ENCODE data around the gene ETS2.

The ETS2 gene

DNA sequence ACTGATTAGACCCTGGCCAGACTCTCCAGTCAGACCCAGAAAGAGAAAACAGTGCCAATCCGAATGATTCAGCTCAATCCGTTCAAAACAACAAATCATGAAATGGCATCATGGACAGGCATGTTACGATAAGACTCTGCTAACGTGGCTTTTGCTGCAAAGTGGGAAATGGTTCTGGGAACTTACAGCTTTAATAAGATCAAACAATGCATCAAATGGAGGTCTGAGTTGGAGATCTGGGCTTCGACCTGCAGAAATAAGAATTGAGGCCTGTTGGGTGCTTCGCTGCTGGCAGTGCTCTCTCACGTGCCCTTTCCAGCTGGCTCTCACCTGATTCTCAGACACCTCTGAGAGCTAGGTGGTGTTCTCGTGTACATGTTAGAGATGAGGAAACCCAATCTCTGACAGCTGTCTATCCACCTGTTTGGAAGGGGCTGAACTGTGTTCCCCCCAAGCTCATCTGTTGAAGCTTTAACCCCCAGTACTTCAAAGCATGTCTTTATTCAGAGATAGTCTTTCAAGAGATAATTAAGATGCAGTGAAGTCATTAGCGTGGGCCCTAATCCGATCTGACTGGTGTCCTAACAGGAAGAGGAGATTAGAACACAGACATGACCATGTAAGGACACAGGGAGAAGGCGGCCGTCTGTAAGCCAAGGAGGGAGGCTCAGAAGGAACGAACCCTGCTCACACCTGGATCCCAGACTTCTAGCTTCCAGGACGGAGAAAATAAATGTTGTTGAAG, 45.5 kb upstream of the ETS2 start:
- DNase-seq (ENCODE audit: low spot score): no peak
- ATAC-seq (ENCODE audit: low read depth): no peak
- Histone ChIP-seq H3K36me3 (ENCODE audit: low read depth) (no peaks in the 10 kb centered on the region), H3K9me3 (ENCODE audit: severe bottlenecking) (no peaks in the 10 kb centered on the region), H3K4me3 (ENCODE audit: severe bottlenecking) (no peak overlapping the region), H3K27ac (ENCODE audit: poor library complexity, severe bottlenecking) (no peak overlapping the region), H3K4me1 (ENCODE audit: insufficient read depth, poor library complexity, severe bottlenecking) (peaks cover 22% of the 10 kb centered on the region), H3K27me3 (ENCODE audit: insufficient read depth, poor library complexity, severe bottlenecking) (no peaks in the 10 kb centered on the region)
- TF ChIP-seq, protein P1, sequence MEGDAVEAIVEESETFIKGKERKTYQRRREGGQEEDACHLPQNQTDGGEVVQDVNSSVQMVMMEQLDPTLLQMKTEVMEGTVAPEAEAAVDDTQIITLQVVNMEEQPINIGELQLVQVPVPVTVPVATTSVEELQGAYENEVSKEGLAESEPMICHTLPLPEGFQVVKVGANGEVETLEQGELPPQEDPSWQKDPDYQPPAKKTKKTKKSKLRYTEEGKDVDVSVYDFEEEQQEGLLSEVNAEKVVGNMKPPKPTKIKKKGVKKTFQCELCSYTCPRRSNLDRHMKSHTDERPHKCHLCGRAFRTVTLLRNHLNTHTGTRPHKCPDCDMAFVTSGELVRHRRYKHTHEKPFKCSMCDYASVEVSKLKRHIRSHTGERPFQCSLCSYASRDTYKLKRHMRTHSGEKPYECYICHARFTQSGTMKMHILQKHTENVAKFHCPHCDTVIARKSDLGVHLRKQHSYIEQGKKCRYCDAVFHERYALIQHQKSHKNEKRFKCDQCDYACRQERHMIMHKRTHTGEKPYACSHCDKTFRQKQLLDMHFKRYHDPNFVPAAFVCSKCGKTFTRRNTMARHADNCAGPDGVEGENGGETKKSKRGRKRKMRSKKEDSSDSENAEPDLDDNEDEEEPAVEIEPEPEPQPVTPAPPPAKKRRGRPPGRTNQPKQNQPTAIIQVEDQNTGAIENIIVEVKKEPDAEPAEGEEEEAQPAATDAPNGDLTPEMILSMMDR (IDR thresholded peaks at IDR 0.05; ENCODE audit: poor library complexity, severe bottlenecking): no peak

DNA sequence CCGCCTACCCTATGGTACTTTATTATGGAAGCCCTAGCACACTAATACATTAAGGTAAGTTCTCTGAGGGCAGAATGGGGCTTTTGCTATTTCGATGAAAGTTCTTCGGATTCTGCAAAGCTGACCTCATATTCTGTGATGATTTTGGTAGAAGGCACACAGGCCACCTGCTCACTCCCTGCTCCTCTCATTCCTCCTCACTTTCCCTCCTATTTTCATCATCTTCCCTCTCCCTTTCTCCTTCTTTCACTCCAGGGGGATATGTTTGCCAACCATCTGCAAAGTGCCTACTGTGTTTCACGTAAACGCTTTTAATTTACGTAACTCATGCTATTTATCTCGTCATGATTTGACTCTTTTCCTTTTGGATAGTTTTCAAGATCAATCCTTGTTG, 45.0 kb upstream of the ETS2 start:
- Histone ChIP-seq H3K36me3 (ENCODE audit: low read depth) (no peaks in the 10 kb centered on the region), H3K27me3 (ENCODE audit: insufficient read depth, poor library complexity, severe bottlenecking) (no peaks in the 10 kb centered on the region), H3K4me1 (ENCODE audit: insufficient read depth, poor library complexity, severe bottlenecking) (peaks cover 16% of the 10 kb centered on the region), H3K4me3 (ENCODE audit: severe bottlenecking) (no peak overlapping the region), H3K27ac (ENCODE audit: poor library complexity, severe bottlenecking) (no peak overlapping the region), H3K9me3 (ENCODE audit: severe bottlenecking) (no peaks in the 10 kb centered on the region)
- ATAC-seq (ENCODE audit: low read depth) (no peak), DNase-seq (ENCODE audit: low spot score) (no peak)
- TF ChIP-seq, protein P1 (IDR thresholded peaks at IDR 0.05; ENCODE audit: poor library complexity, severe bottlenecking): no peak

DNA sequence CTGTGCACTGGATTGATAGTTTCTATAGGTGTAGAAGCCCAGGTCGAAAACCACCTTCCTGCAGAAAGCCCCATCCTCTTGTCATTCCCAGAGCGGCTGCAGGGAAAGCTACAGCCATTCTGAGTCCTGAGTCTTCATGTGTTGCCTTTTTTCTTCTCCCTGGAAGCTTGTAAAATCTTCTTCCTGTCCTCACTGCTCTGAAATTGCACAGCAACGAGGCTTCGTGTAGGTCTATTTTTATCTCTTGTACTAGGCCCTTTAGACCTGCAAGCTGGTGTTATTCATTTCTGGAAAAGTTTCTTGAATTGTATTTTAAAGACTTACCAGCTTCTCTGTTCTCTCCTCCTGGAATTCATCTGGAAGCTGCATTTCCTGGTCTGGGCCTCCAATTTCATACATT, 44.2 kb upstream of the ETS2 start:
- TF ChIP-seq, protein P1 (IDR thresholded peaks at IDR 0.05; ENCODE audit: poor library complexity, severe bottlenecking): no peak
- DNase-seq (ENCODE audit: low spot score) (no peak), ATAC-seq (ENCODE audit: low read depth) (no peak)
- no peaks in the 10 kb centered on the region for H3K36me3 ChIP-seq (ENCODE audit: low read depth)
- H3K4me1 ChIP-seq (ENCODE audit: insufficient read depth, poor library complexity, severe bottlenecking): peaks cover 8% of the 10 kb centered on the region
- H3K9me3 ChIP-seq (ENCODE audit: severe bottlenecking): no peaks in the 10 kb centered on the region
- no peak overlapping the region for H3K27ac ChIP-seq (ENCODE audit: poor library complexity, severe bottlenecking)
- no peaks in the 10 kb centered on the region for H3K27me3 ChIP-seq (ENCODE audit: insufficient read depth, poor library complexity, severe bottlenecking)
- no peak overlapping the region for H3K4me3 ChIP-seq (ENCODE audit: severe bottlenecking)

DNA sequence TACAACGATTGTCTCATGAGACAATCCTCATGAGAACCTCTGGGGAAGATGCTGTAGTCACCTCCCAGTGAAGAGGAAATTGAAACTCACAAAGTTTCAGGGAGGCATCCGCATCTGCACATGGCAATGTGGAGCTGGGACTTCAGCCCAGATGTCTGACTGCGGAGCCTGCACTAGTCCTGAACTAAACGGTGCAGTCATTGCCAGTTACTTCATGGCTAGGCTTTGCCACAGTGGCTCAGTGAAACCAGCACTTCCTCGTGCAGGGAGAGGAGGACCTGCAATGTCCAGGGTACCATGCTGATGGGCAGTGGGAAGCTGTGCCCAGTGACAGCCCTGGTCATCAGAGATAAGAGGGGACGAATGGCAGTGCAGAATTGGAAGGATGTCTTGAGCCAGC, 40.7 kb upstream of the ETS2 start:
- H3K4me1 ChIP-seq (ENCODE audit: insufficient read depth, poor library complexity, severe bottlenecking): peaks cover 14% of the 10 kb centered on the region
- TF ChIP-seq, protein P1 (IDR thresholded peaks at IDR 0.05; ENCODE audit: poor library complexity, severe bottlenecking): no peak
- DNase-seq (ENCODE audit: low spot score): no peak

DNA sequence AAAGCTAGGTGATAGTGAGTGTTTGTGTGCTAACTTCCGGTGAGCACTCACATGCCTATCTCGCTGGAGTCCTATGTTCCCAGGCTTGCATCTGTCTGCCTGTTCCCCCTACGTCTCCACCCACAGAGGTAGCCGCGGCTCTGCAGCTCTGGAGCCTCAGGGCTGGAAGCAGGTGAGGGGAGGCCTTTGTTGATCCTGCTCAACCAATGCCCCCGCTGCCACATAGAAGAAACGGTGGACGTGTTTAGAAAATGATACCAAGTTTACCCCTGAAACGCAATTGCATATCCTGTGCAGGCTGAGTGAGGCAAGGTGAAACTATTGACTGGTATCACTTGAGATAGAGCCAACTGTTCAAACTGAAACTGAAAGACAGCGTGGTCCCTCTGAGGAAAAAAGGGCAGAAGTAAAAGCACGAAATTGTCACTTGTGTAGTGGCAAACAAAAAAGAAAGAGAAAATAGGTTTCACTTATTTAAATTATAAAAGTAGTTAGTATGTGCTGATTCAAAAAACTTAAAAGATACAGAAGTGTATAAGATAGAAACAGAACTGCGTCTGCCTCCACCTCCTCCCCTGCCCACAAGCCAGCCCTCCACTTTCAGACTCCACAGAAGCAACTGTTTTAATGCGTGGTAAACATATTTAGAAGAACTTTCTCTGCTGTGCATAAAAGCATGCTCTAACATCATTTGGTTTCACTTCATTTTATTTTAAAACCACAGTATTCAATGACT, 38.6 kb upstream of the ETS2 start:
- peak overlapping the region; percentile 9 for H3K4me3 ChIP-seq (ENCODE audit: severe bottlenecking)
- H3K36me3 ChIP-seq (ENCODE audit: low read depth): no peaks in the 10 kb centered on the region
- no peaks in the 10 kb centered on the region for H3K9me3 ChIP-seq (ENCODE audit: severe bottlenecking)
- H3K4me1 ChIP-seq (ENCODE audit: insufficient read depth, poor library complexity, severe bottlenecking): peaks cover 14% of the 10 kb centered on the region
- ATAC-seq (ENCODE audit: low read depth) (peak; percentile 78), DNase-seq (ENCODE audit: low spot score) (no peak)
- TF ChIP-seq, protein P1 (IDR thresholded peaks at IDR 0.05; ENCODE audit: poor library complexity, severe bottlenecking): no peak
- no peaks in the 10 kb centered on the region for H3K27me3 ChIP-seq (ENCODE audit: insufficient read depth, poor library complexity, severe bottlenecking)
- H3K27ac ChIP-seq (ENCODE audit: poor library complexity, severe bottlenecking): no peak overlapping the region

More for the DNA sequence above, 40.7 kb upstream of the ETS2 start:
- H3K27me3 ChIP-seq (ENCODE audit: insufficient read depth, poor library complexity, severe bottlenecking): no peaks in the 10 kb centered on the region
- no peaks in the 10 kb centered on the region for H3K36me3 ChIP-seq (ENCODE audit: low read depth)
- no peak overlapping the region for H3K4me3 ChIP-seq (ENCODE audit: severe bottlenecking)
- H3K27ac ChIP-seq (ENCODE audit: poor library complexity, severe bottlenecking): no peak overlapping the region
- ATAC-seq (ENCODE audit: low read depth): no peak
- H3K9me3 ChIP-seq (ENCODE audit: severe bottlenecking): no peaks in the 10 kb centered on the region
